Stimulated activated effector memory CD8-positive, alpha-beta T cell treated with anti-CD3 and anti-CD28 coated beads, Interleukin-12 subunit alpha, Interleukin-12 subunit beta, amount 100 ng/mL, for 72 hours (primary cell): ENCODE data around the gene CADPS.

Experiments
- ATAC-seq: fragments of 150-1000 bp; cut with Tn5 transposase; 2 replicates; pipeline ENCODE4 v1.10.0; 2021
- DNase-seq, 2 donors: peaks; one replicate each; pipeline ENCODE4 v3.0.0; 2021 to 2022; ENCODE audit warnings: low spot score in 2 of 2
- H3K27ac Mint-ChIP-seq: one replicate; pipeline ENCODE4 v1.8.0; 2022; ENCODE audit warnings: mild to moderate bottlenecking, mixed read lengths
- H3K36me3 Mint-ChIP-seq: one replicate; pipeline ENCODE4 v1.8.0; 2022; ENCODE audit warnings: mild to moderate bottlenecking, mixed read lengths
- H3K4me1 Mint-ChIP-seq: one replicate; pipeline ENCODE4 v1.8.0; 2022; ENCODE audit warnings: mixed read lengths
- H3K4me3 Mint-ChIP-seq: one replicate; pipeline ENCODE4 v1.8.0; 2022; ENCODE audit warnings: mild to moderate bottlenecking, mixed read lengths
- H3K9me3 Mint-ChIP-seq: one replicate; pipeline ENCODE4 v1.8.0; 2022; ENCODE audit warnings: mixed read lengths

Gene CADPS

DNA sequence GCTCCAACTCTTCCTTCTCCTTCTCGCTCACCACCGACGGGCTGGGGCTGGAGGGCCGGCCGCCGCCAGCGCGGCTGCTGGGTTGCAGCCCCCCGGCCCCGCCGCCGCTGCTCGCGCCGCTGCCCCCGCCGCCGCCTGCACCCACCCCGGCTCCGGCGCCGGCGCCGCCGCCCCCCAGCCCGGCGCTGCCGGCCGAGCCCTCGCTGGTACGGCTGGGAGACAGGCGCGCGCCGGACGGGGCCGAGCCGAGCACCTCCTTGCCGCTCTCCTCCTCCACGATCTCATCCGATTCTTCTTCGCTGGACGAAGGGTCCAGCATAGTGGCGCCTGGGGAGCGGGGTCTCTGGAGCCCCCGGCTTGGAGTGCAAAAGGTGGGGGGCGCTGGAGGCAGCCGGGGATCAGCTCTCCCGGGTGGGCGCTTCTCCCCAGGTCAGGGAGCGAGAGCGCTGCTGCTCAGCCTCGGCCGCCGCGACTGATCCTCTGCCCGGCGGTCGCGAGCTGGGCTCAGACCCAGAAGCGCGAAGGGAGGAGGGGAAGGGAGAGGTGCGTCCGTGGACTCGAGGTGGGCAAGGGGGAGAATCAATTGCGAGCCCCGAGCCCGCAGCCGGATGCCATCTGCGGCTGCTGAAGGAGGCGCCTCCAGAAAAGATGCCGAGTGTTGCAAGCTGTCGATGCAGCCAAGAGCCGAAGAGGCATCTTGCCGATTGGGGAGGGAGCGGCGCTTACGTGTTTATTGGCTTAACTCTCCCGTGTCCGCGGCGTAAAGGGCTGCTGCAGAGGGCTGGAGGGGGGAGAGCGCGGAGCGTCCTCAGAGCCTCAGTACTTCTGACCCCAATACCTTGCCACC is at the start of gene CADPS:
TSS of gene CADPS (minus strand) at position 706 of the 847 bp plus-strand sequence. CDS start at position 319, 387 bp downstream.
- H3K27ac Mint-ChIP-seq: no peak within 1 kb of the TSS
- H3K9me3 Mint-ChIP-seq: peaks cover 8% of the 10 kb centered on the region
- no peaks in the 10 kb centered on the region for H3K36me3 Mint-ChIP-seq
- no peak for DNase-seq
- H3K4me1 Mint-ChIP-seq: no peaks in the 10 kb centered on the region
- no peak for ATAC-seq
- no peak within 1 kb of the TSS for H3K4me3 Mint-ChIP-seq

GRCh38 chr3:62923066-62923465 is 47.9 kb upstream of the CADPS start:
- Mint-ChIP-seq H3K9me3 (peaks cover 20% of the 10 kb centered on the region), H3K4me3 (no peak overlapping the region), H3K36me3 (no peaks in the 10 kb centered on the region), H3K27ac (no peak overlapping the region), H3K4me1 (no peaks in the 10 kb centered on the region)
- DNase-seq: no peak
- ATAC-seq: no peak

DNA sequence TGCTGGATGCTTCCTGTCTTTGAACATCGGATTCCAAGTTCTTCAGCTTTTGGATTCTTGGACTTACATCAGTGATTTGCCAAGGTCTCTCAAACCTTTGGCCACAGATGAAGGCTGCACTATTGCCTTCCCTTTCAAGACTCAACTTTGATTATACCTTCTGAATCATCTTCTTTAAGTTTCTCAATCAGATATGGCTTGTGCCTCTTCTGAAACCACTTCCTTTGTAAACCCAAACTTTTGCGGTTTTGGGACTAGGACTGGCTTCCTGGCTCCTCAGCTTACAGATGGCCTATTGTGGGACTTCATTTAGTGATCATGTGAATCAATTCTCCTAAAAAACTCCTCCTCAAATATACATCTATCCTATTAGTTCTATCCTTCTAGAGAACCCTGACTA is 47.1 kb upstream of the CADPS start:
- H3K9me3 Mint-ChIP-seq: peaks cover 21% of the 10 kb centered on the region
- ATAC-seq: no peak
- no peaks in the 10 kb centered on the region for H3K4me1 Mint-ChIP-seq
- H3K27ac Mint-ChIP-seq: no peak overlapping the region
- no peaks in the 10 kb centered on the region for H3K36me3 Mint-ChIP-seq
- no peak for DNase-seq
- H3K4me3 Mint-ChIP-seq: no peak overlapping the region

GRCh38 chr3:62920466-62920784 is 45.2 kb upstream of the CADPS start:
- Mint-ChIP-seq H3K36me3 (no peaks in the 10 kb centered on the region), H3K27ac (no peak overlapping the region), H3K4me1 (no peaks in the 10 kb centered on the region), H3K4me3 (no peak overlapping the region), H3K9me3 (peaks cover 18% of the 10 kb centered on the region)
- DNase-seq (no peak), ATAC-seq (no peak)

DNA sequence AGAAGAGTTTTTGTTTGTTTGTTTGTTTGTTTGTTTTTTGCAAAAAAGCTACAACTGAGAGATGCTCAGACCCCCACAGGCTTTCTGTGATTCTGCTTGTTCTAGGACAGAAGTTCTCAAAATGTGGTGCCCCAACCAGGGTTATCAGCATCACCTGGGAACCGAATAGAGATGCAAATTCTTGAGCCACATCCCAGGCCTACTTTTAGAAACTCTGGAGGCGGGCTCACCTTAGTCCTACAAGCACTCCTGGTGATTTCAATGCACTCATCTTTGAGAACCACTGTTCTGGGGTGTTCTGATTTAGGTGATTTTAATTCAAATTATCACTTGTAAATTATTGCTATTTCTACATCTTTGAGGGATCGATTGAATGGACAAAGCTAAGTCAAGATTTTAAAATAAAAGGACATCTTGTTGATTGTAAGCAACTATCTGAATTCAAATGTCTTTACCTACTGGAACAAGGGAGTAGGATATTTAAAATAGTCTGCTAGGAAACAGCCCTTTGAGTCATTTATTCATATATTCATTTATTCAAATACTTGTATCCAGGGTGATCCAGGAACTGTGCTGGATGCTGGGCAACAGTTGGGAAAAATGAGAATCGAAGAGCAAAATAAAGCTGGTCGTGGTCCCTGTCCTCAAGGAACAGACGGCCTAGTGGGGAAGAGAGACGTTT is 44.7 kb upstream of the CADPS start:
- H3K4me3 Mint-ChIP-seq: no peak overlapping the region
- H3K9me3 Mint-ChIP-seq: peaks cover 18% of the 10 kb centered on the region
- no peaks in the 10 kb centered on the region for H3K36me3 Mint-ChIP-seq
- DNase-seq: no peak
- no peak overlapping the region for H3K27ac Mint-ChIP-seq
- H3K4me1 Mint-ChIP-seq: no peaks in the 10 kb centered on the region
- no peak for ATAC-seq

- DNase-seq: no peak
- no peaks in the 10 kb centered on the region for H3K36me3 Mint-ChIP-seq
- H3K27ac Mint-ChIP-seq: no peak overlapping the region
- no peak overlapping the region for H3K4me3 Mint-ChIP-seq
- H3K9me3 Mint-ChIP-seq: peaks cover 15% of the 10 kb centered on the region
- ATAC-seq: no peak
- H3K4me1 Mint-ChIP-seq: no peaks in the 10 kb centered on the region
Observed at GRCh38 chr3:62918777-62919176, 43.6 kb upstream of the CADPS start.

GRCh38 chr3:62918131-62918530 is 42.9 kb upstream of the CADPS start:
- no peaks in the 10 kb centered on the region for H3K4me1 Mint-ChIP-seq
- no peak for DNase-seq
- H3K27ac Mint-ChIP-seq: no peak overlapping the region
- peaks cover 10% of the 10 kb centered on the region for H3K9me3 Mint-ChIP-seq
- no peak overlapping the region for H3K4me3 Mint-ChIP-seq
- H3K36me3 Mint-ChIP-seq: no peaks in the 10 kb centered on the region
- no peak for ATAC-seq

DNA sequence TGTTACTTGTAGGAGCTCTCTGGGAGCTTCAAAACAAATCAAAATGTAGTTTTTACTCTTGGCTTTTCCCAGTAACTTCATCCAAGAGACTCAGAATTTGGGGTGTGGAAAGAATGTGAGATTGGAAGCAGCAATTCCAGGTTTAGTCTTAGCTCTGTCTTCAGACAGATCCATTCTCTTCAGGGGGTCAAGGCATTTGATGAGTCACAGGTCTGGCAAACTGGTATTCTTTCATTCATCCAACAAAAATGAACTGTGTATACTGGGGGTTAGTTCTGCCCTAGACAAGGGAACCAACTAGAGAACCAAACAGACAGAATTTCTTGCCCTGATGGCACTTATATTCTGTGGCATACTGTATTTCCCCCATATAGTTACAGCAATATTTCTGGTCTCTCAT is 36.3 kb upstream of the CADPS start:
- Mint-ChIP-seq H3K4me1 (no peaks in the 10 kb centered on the region), H3K27ac (no peak overlapping the region), H3K9me3 (peaks cover 10% of the 10 kb centered on the region), H3K4me3 (no peak overlapping the region), H3K36me3 (no peaks in the 10 kb centered on the region)
- ATAC-seq (no peak), DNase-seq (no peak)

DNA sequence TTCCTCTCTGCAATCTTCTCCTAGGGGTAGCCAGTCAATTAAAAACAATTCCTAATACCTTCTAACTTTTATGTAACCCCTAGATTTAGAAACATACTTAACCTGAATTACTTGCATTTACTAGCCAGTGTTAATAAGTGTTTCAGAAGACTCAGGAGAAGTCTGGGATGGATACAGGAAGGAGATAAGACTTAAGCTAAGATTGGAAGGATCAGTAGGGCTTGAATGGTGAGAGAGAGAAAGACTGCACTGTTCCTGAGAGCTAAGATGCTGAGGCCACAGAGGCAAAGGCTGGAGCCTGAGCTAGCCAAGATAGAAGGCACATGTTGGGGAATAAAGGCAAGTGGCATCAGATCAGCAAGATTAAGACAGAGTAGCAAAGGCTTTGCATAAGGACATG is 30.1 kb upstream of the CADPS start:
- Mint-ChIP-seq H3K27ac (no peak overlapping the region), H3K36me3 (no peaks in the 10 kb centered on the region), H3K9me3 (peaks cover 15% of the 10 kb centered on the region), H3K4me3 (no peak overlapping the region), H3K4me1 (no peaks in the 10 kb centered on the region)
- DNase-seq (no peak), ATAC-seq (no peak)

DNA sequence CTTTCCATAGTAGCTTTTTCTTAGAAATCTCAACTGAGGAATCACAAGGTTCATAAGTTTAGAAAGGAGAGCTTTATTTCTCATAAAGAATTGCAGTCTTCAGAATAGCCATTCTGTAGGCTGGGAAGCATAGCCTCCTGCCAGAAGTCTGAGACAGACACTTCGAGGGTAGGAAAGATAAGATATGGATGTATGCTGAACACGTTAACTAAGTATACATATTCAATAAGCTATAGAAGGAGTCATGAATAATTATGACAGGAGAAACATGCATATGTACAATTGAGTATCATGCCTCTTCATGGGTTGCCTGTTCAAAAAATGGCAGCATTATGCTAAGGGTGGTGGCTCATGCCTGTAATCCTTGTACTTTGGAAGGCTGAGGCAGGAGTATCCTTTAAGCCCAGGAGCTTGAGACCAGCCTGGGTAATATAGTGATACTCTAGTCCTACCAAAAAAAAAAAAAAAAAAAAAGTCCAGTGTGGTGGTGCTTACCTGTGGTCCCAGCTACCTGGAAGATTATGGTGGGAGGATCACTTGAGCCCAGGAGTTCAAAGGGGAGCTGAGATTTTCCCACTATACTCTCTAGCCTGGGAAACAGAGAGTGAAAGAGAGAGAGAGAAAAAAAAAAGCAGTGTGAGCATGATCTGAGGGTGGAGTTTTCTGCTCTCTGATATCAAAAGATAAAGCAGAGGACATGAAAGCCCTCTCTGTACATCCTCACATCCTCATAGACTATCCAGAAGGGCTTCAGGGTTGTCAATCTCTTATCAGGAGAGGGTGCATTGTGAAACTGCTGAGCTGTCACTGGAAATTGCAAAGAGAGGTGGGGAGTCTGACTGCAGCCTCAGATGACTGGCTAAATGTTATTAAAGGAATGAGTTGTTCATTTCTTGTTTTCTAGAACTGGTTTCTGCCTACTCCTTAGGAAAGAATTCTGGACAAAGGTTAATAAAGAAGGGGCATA is 23.6 kb upstream of the CADPS start:
- no peak overlapping the region for H3K4me3 Mint-ChIP-seq
- peaks cover 2% of the 10 kb centered on the region for H3K9me3 Mint-ChIP-seq
- DNase-seq (no peak), ATAC-seq (no peak)
- no peaks in the 10 kb centered on the region for H3K4me1 Mint-ChIP-seq
- H3K27ac Mint-ChIP-seq: no peak overlapping the region
- H3K36me3 Mint-ChIP-seq: no peaks in the 10 kb centered on the region

GRCh38 chr3:62895901-62896300 is 20.7 kb upstream of the CADPS start:
- Mint-ChIP-seq H3K4me3 (no peak overlapping the region), H3K36me3 (no peaks in the 10 kb centered on the region), H3K27ac (no peak overlapping the region), H3K4me1 (no peaks in the 10 kb centered on the region), H3K9me3 (peaks cover 2% of the 10 kb centered on the region)
- ATAC-seq: no peak
- DNase-seq: no peak

DNA sequence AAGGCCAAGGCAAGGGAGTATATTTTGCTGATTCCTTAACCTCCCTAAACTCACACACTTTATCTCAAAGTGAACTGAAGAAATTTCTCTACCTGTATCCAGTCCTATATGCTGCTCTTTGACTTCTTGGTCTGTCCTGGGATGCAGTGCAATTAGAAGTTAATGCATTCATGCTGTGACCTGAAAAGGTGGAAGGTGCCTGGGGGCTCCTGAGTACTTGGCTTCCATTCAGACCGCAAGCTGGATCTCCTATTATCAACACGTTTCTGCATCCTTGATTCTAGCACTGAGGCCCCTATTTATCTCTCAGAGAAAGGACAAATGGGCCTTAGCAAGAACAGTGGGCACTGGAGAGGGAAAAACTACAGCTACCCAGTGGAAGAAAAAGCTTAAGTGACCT is 17.7 kb upstream of the CADPS start:
- ATAC-seq: no peak
- Mint-ChIP-seq H3K4me1 (no peaks in the 10 kb centered on the region), H3K27ac (no peak overlapping the region), H3K4me3 (no peak overlapping the region), H3K36me3 (no peaks in the 10 kb centered on the region), H3K9me3 (peaks cover 4% of the 10 kb centered on the region)
- no peak for DNase-seq

DNA sequence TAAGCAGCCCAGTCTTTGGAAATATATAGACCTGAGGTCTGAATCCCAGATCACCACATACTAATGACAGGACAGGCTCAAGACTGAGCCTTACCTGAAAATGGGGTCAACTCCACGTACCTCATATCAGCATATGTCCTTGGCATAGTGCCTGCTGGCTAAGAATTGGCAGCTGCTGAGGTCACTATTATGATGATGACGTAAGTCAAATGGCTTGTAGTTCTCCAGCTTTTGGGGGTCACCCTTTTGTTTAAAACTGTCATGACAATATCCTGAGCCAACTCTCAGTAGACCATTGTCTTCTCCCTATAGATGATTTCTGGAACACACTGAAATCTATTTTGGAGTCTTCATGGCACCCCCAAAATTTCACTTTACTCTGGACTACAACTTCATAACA is 16.8 kb upstream of the CADPS start:
- H3K27ac Mint-ChIP-seq: no peak overlapping the region
- peaks cover 4% of the 10 kb centered on the region for H3K9me3 Mint-ChIP-seq
- H3K4me3 Mint-ChIP-seq: no peak overlapping the region
- DNase-seq (no peak), ATAC-seq (no peak)
- H3K36me3 Mint-ChIP-seq: no peaks in the 10 kb centered on the region
- H3K4me1 Mint-ChIP-seq: no peaks in the 10 kb centered on the region

- no peak overlapping the region for H3K27ac Mint-ChIP-seq
Observed at GRCh38 chr3:62888778-62889177, 13.6 kb upstream of the CADPS start.

DNA sequence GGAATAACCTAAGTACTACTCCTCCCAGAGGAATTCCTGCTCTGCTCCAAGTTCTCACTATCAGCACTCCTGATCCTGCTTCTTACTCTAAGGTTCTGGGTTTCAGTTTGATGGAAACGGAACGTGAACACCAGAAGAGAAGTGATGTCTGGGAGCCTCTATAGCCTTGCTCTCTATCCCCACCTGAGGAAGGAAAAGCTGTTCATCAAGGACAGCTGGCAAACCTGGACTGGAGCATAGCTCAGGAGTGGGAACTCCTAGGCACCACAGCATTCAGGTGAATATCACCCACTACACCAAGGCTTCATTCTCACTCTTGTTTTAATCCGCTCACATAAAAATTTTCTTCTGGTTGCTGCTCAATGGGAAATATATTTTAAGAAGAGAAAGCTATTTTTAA is 13.0 kb upstream of the CADPS start:
- H3K4me3 Mint-ChIP-seq: no peak overlapping the region
- H3K4me1 Mint-ChIP-seq: no peaks in the 10 kb centered on the region
- no peak overlapping the region for H3K27ac Mint-ChIP-seq
- H3K36me3 Mint-ChIP-seq: no peaks in the 10 kb centered on the region
- DNase-seq (no peak), ATAC-seq (no peak)
- H3K9me3 Mint-ChIP-seq: peaks cover 4% of the 10 kb centered on the region

More at GRCh38 chr3:62888778-62889177, 13.6 kb upstream of the CADPS start:
- DNase-seq: no peak
- no peaks in the 10 kb centered on the region for H3K36me3 Mint-ChIP-seq
- H3K4me3 Mint-ChIP-seq: no peak overlapping the region
- H3K4me1 Mint-ChIP-seq: no peaks in the 10 kb centered on the region
- ATAC-seq: no peak
- peaks cover 4% of the 10 kb centered on the region for H3K9me3 Mint-ChIP-seq
